Spleen (tissue), 11 donors: Measurements from ENCODE around the gene FHIT. TPM values are rescaled to one million over a fixed set of nuclear protein-coding genes. Genes with fewer than 3 reads are reported as not detected.

Experiments
- DNase-seq: peaks from one replicate; pipeline ENCODE4 v3.0.0-alpha.2; 2020
- H3K27ac ChIP-seq, 8 donors: fragments of 200-600 bp; sonication (generic) in 7 of 8; 1 replicate in 4 of 8; 2 replicates in 4 of 8; pipeline versions ENCODE4 v1.5.0 to v1.8.0; 2016 to 2021; ENCODE audit warnings: inconsistent platforms in 4 of 8, mild to moderate bottlenecking in 4 of 8, moderate library complexity in 1 of 8
- H3K27me3 ChIP-seq, 7 donors: fragments of 200-600 bp; sonication (generic) in 6 of 7; replicated peaks in 1 of 7; 1 replicate in 4 of 7; 2 replicates in 3 of 7; pipeline versions ENCODE4 v1.5.0 to v1.8.0; 2016 to 2021; ENCODE audit warnings: inconsistent platforms in 3 of 7, mild to moderate bottlenecking in 1 of 7
- H3K36me3 ChIP-seq, 6 donors: fragments of 200-600 bp; sonication (generic) in 5 of 6; 1 replicate in 4 of 6; 2 replicates in 2 of 6; pipeline versions ENCODE4 v1.5.0 to v1.8.0; 2016 to 2021; ENCODE audit warnings: inconsistent platforms in 2 of 6
- H3K4me1 ChIP-seq, 6 donors: fragments of 200-600 bp; sonication (generic) in 5 of 6; 1 replicate in 3 of 6; 2 replicates in 3 of 6; pipeline versions ENCODE4 v1.5.0 to v1.8.0; 2016 to 2021; ENCODE audit warnings: inconsistent platforms in 3 of 6
- H3K4me3 ChIP-seq, 8 donors: fragments of 200-600 bp; sonication (generic) in 7 of 8; 1 replicate in 4 of 8; 2 replicates in 4 of 8; pipeline versions ENCODE4 v1.5.0 to v1.8.0; 2016 to 2021; ENCODE audit warnings: inconsistent platforms in 4 of 8, mild to moderate bottlenecking in 4 of 8, moderate library complexity in 2 of 8
- H3K9me3 ChIP-seq, 8 donors: fragments of 200-600 bp; sonication (generic) in 7 of 8; 1 replicate in 4 of 8; 2 replicates in 4 of 8; pipeline versions ENCODE4 v1.5.0 to v1.8.0; 2016 to 2021; ENCODE audit warnings: inconsistent platforms in 4 of 8
- POLR2A ChIP-seq, 3 donors: fragments of 450-650 bp; IDR thresholded peaks; one replicate each; pipeline ENCODE4 v1.5.1; 2017; ENCODE audit warnings: antibody characterized with exemption in 3 of 3, mild to moderate bottlenecking in 1 of 3
- POLR2AphosphoS5 ChIP-seq, 3 donors: sonication (generic); formaldehyde crosslinking; IDR thresholded peaks; one replicate each; pipeline ENCODE4 v1.5.1; 2017; ENCODE audit warnings: antibody characterized with exemption in 3 of 3
- WGBS, 5 donors: extraction: QIAGEN DNeasy Blood & Tissue Kit in 3 of 5; methylation state at CpG; one replicate each; pipeline versions ENCODE4 v1.1.5 to v1.1.7; 2013 to 2018; 5-methylcytosine and 5-hydroxymethylcytosine counted together
- intact Hi-C: fragments of 100-400 bp; cut with DNase I; formaldehyde crosslinking; loops from one replicate; pipeline ENCODE4 v1.15.0; 2023; ENCODE audit warnings: low total_unique reads
- polyA plus RNA-seq, 3 donors: library from polyadenylated mRNA; stranded (reverse); fragments of 200-250 nt; gene quantifications; one replicate each; pipeline ENCODE4 v1.2.1, GENCODE V29; 2013
- total RNA-seq, 7 donors: library from RNA; depleted of rRNA in 3 of 7; stranded (reverse); fragments of >200 nt in 3 of 7; fragmentation: NEBNext Ultra II Directional in 4 of 7; extraction: Animal tissue kit (Norgen Biotek cat#: 25700) in 4 of 7; gene quantifications; one replicate each; pipeline versions ENCODE4 v1.1.0 to v1.2.1, GENCODE V29; 2016 to 2021
- TF ChIP-seq, protein P1 (sequence below), 11 experiments: fragments of 200-600 bp in 7 of 11; fragments of 450-650 bp in 4 of 11; sonication (generic) in 4 of 11; IDR thresholded peaks in 8 of 11; conservative IDR thresholded peaks in 3 of 11; 1 replicate in 7 of 11; 2 replicates in 4 of 11; pipeline versions ENCODE4 v1.4.0 to v1.8.0; 2016 to 2021; ENCODE audit warnings: antibody characterized with exemption in 11 of 11, inconsistent platforms in 4 of 11, mild to moderate bottlenecking in 1 of 11
- donor health status: healthy with polysubstance abuse.
- donor health status: DM: no; HTN: no; CAD: no; lungs with moderate emphysema.
- donor health status: DM: no; HTN: no; CAD: no.
- donor health status: Bipolar disorder and iron deficiency.
- donor health status: healthy.
- donor health status: DM: no; HTN: no; CAD: no.
- donor health status: DM: yes; HTN: yes; CAD: no.

The FHIT gene
- total and polyA plus RNA-seq, 10 donors: 4.1 to 23.1 (median 12.2) TPM

- no peaks in the 10 kb centered on the region for H3K9me3 ChIP-seq
- H3K4me1 ChIP-seq: no peaks in the 10 kb centered on the region
- no peak overlapping the region for H3K27ac ChIP-seq
- no peaks in the 10 kb centered on the region for H3K36me3 ChIP-seq
- intact Hi-C loops: no loop called here
- H3K27me3 ChIP-seq: no peaks in the 10 kb centered on the region
- no peak for TF ChIP-seq POLR2AphosphoS5 (IDR thresholded peaks at IDR 0.05)
- TF ChIP-seq POLR2A (IDR thresholded peaks at IDR 0.05): no peak
- TF ChIP-seq, protein P1, sequence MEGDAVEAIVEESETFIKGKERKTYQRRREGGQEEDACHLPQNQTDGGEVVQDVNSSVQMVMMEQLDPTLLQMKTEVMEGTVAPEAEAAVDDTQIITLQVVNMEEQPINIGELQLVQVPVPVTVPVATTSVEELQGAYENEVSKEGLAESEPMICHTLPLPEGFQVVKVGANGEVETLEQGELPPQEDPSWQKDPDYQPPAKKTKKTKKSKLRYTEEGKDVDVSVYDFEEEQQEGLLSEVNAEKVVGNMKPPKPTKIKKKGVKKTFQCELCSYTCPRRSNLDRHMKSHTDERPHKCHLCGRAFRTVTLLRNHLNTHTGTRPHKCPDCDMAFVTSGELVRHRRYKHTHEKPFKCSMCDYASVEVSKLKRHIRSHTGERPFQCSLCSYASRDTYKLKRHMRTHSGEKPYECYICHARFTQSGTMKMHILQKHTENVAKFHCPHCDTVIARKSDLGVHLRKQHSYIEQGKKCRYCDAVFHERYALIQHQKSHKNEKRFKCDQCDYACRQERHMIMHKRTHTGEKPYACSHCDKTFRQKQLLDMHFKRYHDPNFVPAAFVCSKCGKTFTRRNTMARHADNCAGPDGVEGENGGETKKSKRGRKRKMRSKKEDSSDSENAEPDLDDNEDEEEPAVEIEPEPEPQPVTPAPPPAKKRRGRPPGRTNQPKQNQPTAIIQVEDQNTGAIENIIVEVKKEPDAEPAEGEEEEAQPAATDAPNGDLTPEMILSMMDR (IDR thresholded peaks at IDR 0.05 in 8 of 11, conservative IDR thresholded peaks at IDR 0.05 in 3 of 11): no peak
- DNase-seq: no peak
- H3K4me3 ChIP-seq: no peak overlapping the region
- 39 to 67% (median 56%) methylated on average over 2 of the region's 2 CpGs for WGBS, 5 donors
Observed at GRCh38 chr3:60238550-60238949, 1012.7 kb downstream of the FHIT start.

- H3K4me3 ChIP-seq: no peak overlapping the region
- H3K27ac ChIP-seq: no peak overlapping the region
- no peaks in the 10 kb centered on the region for H3K4me1 ChIP-seq
- no peaks in the 10 kb centered on the region for H3K36me3 ChIP-seq
- no peaks in the 10 kb centered on the region for H3K27me3 ChIP-seq
- no peak for DNase-seq
- intact Hi-C loops: no loop called here
- H3K9me3 ChIP-seq: no peaks in the 10 kb centered on the region
- 74 to 85% (median 83%) methylated on average over 2 of the region's 2 CpGs for WGBS, 5 donors
- TF ChIP-seq, protein P1 (IDR thresholded peaks at IDR 0.05 in 8 of 11, conservative IDR thresholded peaks at IDR 0.05 in 3 of 11): no peak
Observed at GRCh38 chr3:60229502-60229901, 1021.8 kb downstream of the FHIT start.

- 70 to 79% (median 74%) methylated on average over 4 of the region's 4 CpGs for WGBS, 5 donors
- Histone ChIP-seq H3K27ac (no peak overlapping the region), H3K9me3 (no peaks in the 10 kb centered on the region), H3K4me3 (no peak overlapping the region), H3K4me1 (no peaks in the 10 kb centered on the region), H3K27me3 (no peaks in the 10 kb centered on the region), H3K36me3 (no peaks in the 10 kb centered on the region)
- intact Hi-C loops: no loop called here
- TF ChIP-seq POLR2AphosphoS5 (IDR thresholded peaks at IDR 0.05): no peak
- TF ChIP-seq, protein P1 (IDR thresholded peaks at IDR 0.05 in 8 of 11, conservative IDR thresholded peaks at IDR 0.05 in 3 of 11): no peak
- no peak for TF ChIP-seq POLR2A (IDR thresholded peaks at IDR 0.05)
- DNase-seq: no peak
Observed at GRCh38 chr3:60228823-60229222, 1022.4 kb downstream of the FHIT start.

- no peak for DNase-seq
- Histone ChIP-seq H3K4me1 (no peaks in the 10 kb centered on the region), H3K36me3 (no peaks in the 10 kb centered on the region), H3K9me3 (no peaks in the 10 kb centered on the region), H3K27me3 (no peaks in the 10 kb centered on the region), H3K27ac (no peak overlapping the region), H3K4me3 (no peak overlapping the region)
- WGBS, 5 donors: 63 to 81% (median 77%) methylated on average over 2 of the region's 2 CpGs
- TF ChIP-seq POLR2AphosphoS5 (IDR thresholded peaks at IDR 0.05): no peak
- TF ChIP-seq, protein P1 (IDR thresholded peaks at IDR 0.05 in 8 of 11, conservative IDR thresholded peaks at IDR 0.05 in 3 of 11): no peak
- TF ChIP-seq POLR2A (IDR thresholded peaks at IDR 0.05): no peak
- intact Hi-C loops: no loop called here
Observed at GRCh38 chr3:60226912-60227311, 1024.3 kb downstream of the FHIT start.
